Sigmoid colon (tissue), 7 donors: ENCODE measurements around the gene DLL3. TPM values are rescaled to one million over a fixed set of nuclear protein-coding genes. Genes with fewer than 3 reads are reported as not detected.

Source experiments
- DNase-seq: peaks from one replicate; pipeline ENCODE4 v3.0.0-alpha.2; 2019
- H3K27ac ChIP-seq, 4 donors: fragments of 200-600 bp; sonication (generic); one replicate each; pipeline ENCODE4 v1.5.1; 2016 to 2019; ENCODE audit warnings: mild to moderate bottlenecking in 1 of 4
- H3K27me3 ChIP-seq, 3 donors: fragments of 200-600 bp; sonication (generic); one replicate each; pipeline ENCODE4 v1.5.1; 2019; ENCODE audit warnings: mild to moderate bottlenecking in 1 of 3
- H3K36me3 ChIP-seq, 4 donors: fragments of 200-600 bp; sonication (generic); one replicate each; pipeline ENCODE4 v1.5.1; 2016 to 2019
- H3K4me1 ChIP-seq, 4 donors: fragments of 200-600 bp; sonication (generic); one replicate each; pipeline ENCODE4 v1.5.1; 2017 to 2019
- H3K4me3 ChIP-seq, 4 donors: fragments of 200-600 bp; sonication (generic); one replicate each; pipeline ENCODE4 v1.5.1; 2017 to 2019; ENCODE audit warnings: mild to moderate bottlenecking in 2 of 4, moderate library complexity in 1 of 4
- H3K9me3 ChIP-seq, 4 donors: fragments of 200-600 bp in 3 of 4; sonication (generic) in 3 of 4; one replicate each; pipeline versions ENCODE4 v1.5.1 to v1.6.1; 2013 to 2019
- EP300 ChIP-seq, 4 donors: sonication (generic); formaldehyde crosslinking; IDR thresholded peaks; one replicate each; pipeline ENCODE4 v1.6.1; 2017; ENCODE audit warnings: antibody characterized with exemption in 4 of 4
- POLR2A ChIP-seq, 2 donors: fragments of 450-650 bp; IDR thresholded peaks; one replicate each; pipeline ENCODE4 v1.6.1; 2016; ENCODE audit warnings: antibody characterized with exemption in 2 of 2, mild to moderate bottlenecking in 2 of 2, moderate library complexity in 2 of 2
- POLR2AphosphoS5 ChIP-seq, 4 donors: sonication (generic); formaldehyde crosslinking; IDR thresholded peaks; one replicate each; pipeline ENCODE4 v1.6.1; 2017; ENCODE audit warnings: antibody characterized with exemption in 4 of 4
- WGBS, 2 donors: extraction: QIAGEN DNeasy Blood & Tissue Kit; methylation state at CpG; one replicate each; pipeline ENCODE4 v1.1.7; 2013; 5-methylcytosine and 5-hydroxymethylcytosine counted together
- intact Hi-C: fragments of 100-400 bp; cut with DNase I; formaldehyde crosslinking; loops from one replicate; pipeline ENCODE4 v1.15.1; 2023
- polyA plus RNA-seq, 3 donors: library from polyadenylated mRNA; stranded (reverse); fragments of 200-250 nt; gene quantifications; one replicate each; pipeline ENCODE4 v1.2.3, GENCODE V29; 2013
- total RNA-seq, 4 donors: library from RNA; depleted of rRNA; stranded (reverse); fragments of >200 nt; gene quantifications; one replicate each; pipeline ENCODE4 v1.1.0, GENCODE V29; 2016
- TF ChIP-seq, protein P1 (sequence below), 4 experiments: fragments of 450-650 bp in 3 of 4; fragments of 200-600 bp in 1 of 4; IDR thresholded peaks; one replicate each; pipeline ENCODE4 v1.5.1; 2016 to 2019; ENCODE audit warnings: antibody characterized with exemption in 4 of 4, mild to moderate bottlenecking in 3 of 4, moderate library complexity in 2 of 4
- donor health status: healthy with polysubstance abuse.
- donor health status: Bipolar disorder and iron deficiency.
- donor health status: healthy.

Gene DLL3
- total and polyA plus RNA-seq, 7 donors = 0.17 to 0.36 TPM; not detected in 5

DNA sequence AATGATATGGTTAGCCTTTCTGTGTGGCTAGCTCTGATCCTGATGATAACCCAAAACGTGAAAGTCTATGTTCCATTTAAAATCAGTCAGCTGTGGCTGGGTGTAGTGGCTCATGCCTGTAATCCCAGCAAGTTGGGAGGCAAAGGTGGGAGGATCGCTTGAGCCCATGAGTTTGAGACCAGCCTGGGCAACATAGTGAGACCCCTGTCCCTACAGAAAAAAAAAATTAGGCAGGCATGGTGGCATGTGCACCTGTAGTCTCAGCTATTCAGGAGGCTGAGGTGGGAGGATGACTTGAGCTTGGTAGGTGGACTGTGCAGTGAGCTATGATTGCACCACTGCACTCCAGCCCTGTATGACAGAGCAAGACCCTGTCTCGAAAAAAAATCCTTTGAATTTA lies 35.0 kb downstream of the DLL3 start:
- Histone ChIP-seq H3K27me3 (no peaks in the 10 kb centered on the region), H3K27ac (no peak overlapping the region), H3K4me3 (no peak overlapping the region), H3K9me3 (no peaks in the 10 kb centered on the region), H3K4me1 (peaks cover 0 to 40% (median 25%) of the 10 kb centered on the region in 4 donors), H3K36me3 (no peaks in the 10 kb centered on the region)
- intact Hi-C loops = loop anchor here (2.0 to 5.0 kb wide), 5 partner anchors 36 to 406 kb away; partner anchors contain the start of genes DLL3, PAK4, SAMD4B and TIMM50
- no peak for TF ChIP-seq POLR2AphosphoS5 (IDR thresholded peaks at IDR 0.05)
- no peak for TF ChIP-seq POLR2A (IDR thresholded peaks at IDR 0.05)
- no peak for TF ChIP-seq EP300 (IDR thresholded peaks at IDR 0.05)
- TF ChIP-seq, protein P1, sequence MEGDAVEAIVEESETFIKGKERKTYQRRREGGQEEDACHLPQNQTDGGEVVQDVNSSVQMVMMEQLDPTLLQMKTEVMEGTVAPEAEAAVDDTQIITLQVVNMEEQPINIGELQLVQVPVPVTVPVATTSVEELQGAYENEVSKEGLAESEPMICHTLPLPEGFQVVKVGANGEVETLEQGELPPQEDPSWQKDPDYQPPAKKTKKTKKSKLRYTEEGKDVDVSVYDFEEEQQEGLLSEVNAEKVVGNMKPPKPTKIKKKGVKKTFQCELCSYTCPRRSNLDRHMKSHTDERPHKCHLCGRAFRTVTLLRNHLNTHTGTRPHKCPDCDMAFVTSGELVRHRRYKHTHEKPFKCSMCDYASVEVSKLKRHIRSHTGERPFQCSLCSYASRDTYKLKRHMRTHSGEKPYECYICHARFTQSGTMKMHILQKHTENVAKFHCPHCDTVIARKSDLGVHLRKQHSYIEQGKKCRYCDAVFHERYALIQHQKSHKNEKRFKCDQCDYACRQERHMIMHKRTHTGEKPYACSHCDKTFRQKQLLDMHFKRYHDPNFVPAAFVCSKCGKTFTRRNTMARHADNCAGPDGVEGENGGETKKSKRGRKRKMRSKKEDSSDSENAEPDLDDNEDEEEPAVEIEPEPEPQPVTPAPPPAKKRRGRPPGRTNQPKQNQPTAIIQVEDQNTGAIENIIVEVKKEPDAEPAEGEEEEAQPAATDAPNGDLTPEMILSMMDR (IDR thresholded peaks at IDR 0.05) = no peak
- WGBS, 2 donors = 66 to 78% methylated on average over 3 of the region's 3 CpGs
- peak; percentile 12 for DNase-seq

GRCh38 chr19:39539165-39539517 lies 40.4 kb downstream of the DLL3 start:
- intact Hi-C loops = loop anchor here (2.0 kb wide), 1 partner anchor 94 kb away; the partner anchor contains the start of gene SUPT5H
- Histone ChIP-seq H3K9me3 (no peaks in the 10 kb centered on the region), H3K27ac (peak overlapping the region; percentile 96 to 99 (median 98)), H3K4me3 (peak overlapping the region; percentile 77 to 91 (median 86)), H3K27me3 (no peaks in the 10 kb centered on the region), H3K4me1 (peaks cover 0 to 30% (median 24%) of the 10 kb centered on the region in 4 donors), H3K36me3 (no peaks in the 10 kb centered on the region)
- TF ChIP-seq EP300 (IDR thresholded peaks at IDR 0.05) (no peak), POLR2A (IDR thresholded peaks at IDR 0.05) (no peak), POLR2AphosphoS5 (IDR thresholded peaks at IDR 0.05) (no peak)
- TF ChIP-seq, protein P1 (IDR thresholded peaks at IDR 0.05) = no peak
- WGBS, 2 donors = 3 to 5% methylated on average over 10 of the region's 10 CpGs
- DNase-seq = no peak

DNA sequence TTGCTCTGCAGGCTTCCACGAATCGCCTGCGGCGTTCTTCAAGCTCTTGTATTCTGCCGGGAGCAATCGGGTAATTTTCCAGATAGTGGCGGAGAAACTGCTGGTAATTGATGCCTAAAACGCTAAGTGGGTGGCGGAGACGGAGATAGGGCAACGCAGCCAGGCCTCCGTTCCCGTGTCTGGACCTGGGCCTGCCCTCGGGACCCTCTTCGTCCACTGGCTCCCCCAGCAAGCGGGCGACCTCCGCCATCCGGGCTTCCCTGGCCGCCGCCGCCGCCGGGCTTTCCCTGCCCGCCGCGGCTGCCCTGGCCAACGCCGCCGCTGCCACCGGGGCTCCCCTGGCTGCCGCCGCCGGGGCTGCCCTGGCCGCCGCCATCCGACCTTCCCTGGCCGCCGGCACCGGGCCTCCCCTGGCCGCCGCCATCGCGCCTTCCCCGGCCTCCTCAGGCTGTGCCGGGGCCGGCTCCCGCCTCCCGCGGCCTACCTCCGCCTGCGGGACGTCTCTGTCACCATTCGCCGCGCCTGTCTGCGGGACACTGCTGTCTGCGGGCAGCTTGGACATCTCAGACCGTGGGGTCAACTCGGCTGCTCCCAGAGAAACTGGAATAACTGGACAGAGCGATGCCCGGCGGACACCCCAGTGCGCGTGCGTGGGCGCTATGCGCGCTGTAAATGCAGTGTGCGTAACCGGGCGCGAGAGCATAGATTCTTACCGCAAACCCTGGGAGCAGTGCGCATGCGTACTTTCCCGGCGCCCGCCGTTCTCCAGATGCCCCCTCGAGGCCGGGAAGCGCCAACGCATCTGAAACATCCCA lies 41.0 kb downstream of the DLL3 start, which contains the start of gene EID2:
TSS of gene EID2 (minus strand) at position 644 of the 815 bp plus-strand sequence. CDS start at position 562, 82 bp downstream.
- Histone ChIP-seq H3K4me3 (peak within 1 kb of the TSS; percentile 77 to 91 (median 86)), H3K9me3 (no peaks in the 10 kb centered on the region), H3K27me3 (no peaks in the 10 kb centered on the region), H3K36me3 (no peaks in the 10 kb centered on the region), H3K4me1 (peaks cover 0 to 30% (median 24%) of the 10 kb centered on the region in 4 donors), H3K27ac (peak within 1 kb of the TSS; percentile 96 to 99 (median 98))
- intact Hi-C loops = loop anchor here (2.0 kb wide), 1 partner anchor 95 kb away; the partner anchor contains the start of gene SUPT5H
- TF ChIP-seq POLR2A (IDR thresholded peaks at IDR 0.05) = peak; percentile 77 to 87
- peak; percentile 92 to 98 (median 94) for TF ChIP-seq POLR2AphosphoS5 (IDR thresholded peaks at IDR 0.05)
- TF ChIP-seq, protein P1 (IDR thresholded peaks at IDR 0.05) = peak; percentile 77 to 80 (median 78)
- no peak for TF ChIP-seq EP300 (IDR thresholded peaks at IDR 0.05)
- DNase-seq = peak; percentile 98
- 0 to 1% methylated on average over 84 of the region's 84 CpGs for WGBS, 2 donors

- WGBS, 2 donors = 3 to 13% methylated on average over 10 of the region's 10 CpGs
- no peak for DNase-seq
- H3K27ac ChIP-seq = peak overlapping the region; percentile 96 to 99 (median 98)
- H3K4me3 ChIP-seq = peak overlapping the region in 3 of 4 donors; percentile 77 to 91 (median 81)
- TF ChIP-seq POLR2A (IDR thresholded peaks at IDR 0.05) = no peak
- TF ChIP-seq EP300 (IDR thresholded peaks at IDR 0.05) = no peak
- TF ChIP-seq, protein P1 (IDR thresholded peaks at IDR 0.05) = no peak
- TF ChIP-seq POLR2AphosphoS5 (IDR thresholded peaks at IDR 0.05) = no peak
- H3K27me3 ChIP-seq = no peaks in the 10 kb centered on the region
- H3K4me1 ChIP-seq = peaks cover 0 to 30% (median 24%) of the 10 kb centered on the region in 4 donors
- no peaks in the 10 kb centered on the region for H3K9me3 ChIP-seq
- H3K36me3 ChIP-seq = no peaks in the 10 kb centered on the region
- intact Hi-C loops = no loop called here
Measured at GRCh38 chr19:39540333-39540673, 41.6 kb downstream of the DLL3 start.
